HCT116 (cell line): ENCODE results near the gene TMSB10.

Experiments used
- ATF3 ChIP-seq: IDR thresholded peaks from 2 replicates; pipeline ENCODE4 v1.6.1; 2012
- CEBPB ChIP-seq: IDR thresholded peaks from 2 replicates; pipeline ENCODE4 v1.6.1; 2012; ENCODE audit warnings: low read depth
- ELF1 ChIP-seq: IDR thresholded peaks from 2 replicates; pipeline ENCODE4 v1.6.1; 2012; ENCODE audit warnings: low read depth, borderline replicate concordance
- EZH2 ChIP-seq: fragments of 200-600 bp; sonication (generic); IDR thresholded peaks from 2 replicates; pipeline ENCODE4 v1.6.1; 2017; ENCODE audit warnings: antibody characterized with exemption, mixed run types
- POLR2A ChIP-seq: IDR thresholded peaks from 2 replicates; pipeline ENCODE4 v1.7.0; 2011; ENCODE audit warnings: borderline replicate concordance; ENCODE audit not compliant: insufficient read depth, insufficient read length; ENCODE audit errors: extremely low read depth
- REST ChIP-seq: IDR thresholded peaks from 2 replicates; pipeline ENCODE4 v1.6.1; 2012; ENCODE audit warnings: low read depth
- SIN3A ChIP-seq: IDR thresholded peaks from 2 replicates; pipeline ENCODE4 v1.6.1; 2012; ENCODE audit warnings: low read depth
- SRF ChIP-seq: IDR thresholded peaks from 2 replicates; pipeline ENCODE4 v1.6.1; 2012; ENCODE audit warnings: low read depth
- YY1 ChIP-seq: IDR thresholded peaks from 2 replicates; pipeline ENCODE4 v1.6.1; 2011; ENCODE audit warnings: low read length, low read depth, moderate library complexity, mild to moderate bottlenecking; ENCODE audit not compliant: insufficient replicate concordance; ENCODE audit errors: extremely low read depth
- TF ChIP-seq, protein P1 (sequence below), 3 experiments: fragments of 200-600 bp in 1 of 3; sonication (generic) in 1 of 3; IDR thresholded peaks in 2 of 3; conservative IDR thresholded peaks in 1 of 3; 2 replicates each; pipeline ENCODE4 v1.5.1; 2012 to 2017; ENCODE audit warnings: low read depth in 2 of 3, low read length in 2 of 3, antibody characterized with exemption in 1 of 3, borderline replicate concordance in 1 of 3, control low read depth in 1 of 3, mild to moderate bottlenecking in 1 of 3, mixed read lengths in 1 of 3, mixed run types in 1 of 3, moderate library complexity in 1 of 3; ENCODE audit not compliant: insufficient read depth in 1 of 3
- TF ChIP-seq, protein P2 (sequence below): IDR thresholded peaks from 2 replicates; pipeline ENCODE4 v1.6.1; 2012

DNA sequence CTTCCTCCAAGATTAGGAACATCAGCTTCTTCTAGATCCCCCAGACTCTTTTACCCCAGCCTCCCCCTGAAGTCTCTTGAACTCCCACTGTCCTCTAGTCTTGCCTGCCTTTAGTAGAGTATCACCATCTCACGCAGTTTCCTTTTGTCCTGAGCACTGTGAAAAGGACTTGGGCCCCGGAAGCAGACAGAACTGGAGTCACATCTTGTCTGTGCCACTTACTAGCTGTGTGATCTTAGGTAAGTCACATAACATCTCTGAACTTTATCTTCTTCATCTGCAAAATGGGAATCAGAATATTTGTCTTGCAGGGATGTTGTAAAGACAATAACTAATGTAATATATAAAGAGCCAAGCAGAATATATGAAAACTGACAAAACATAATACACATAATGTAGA lies 16.1 kb upstream of the TMSB10 start:
- TF ChIP-seq, protein P1, sequence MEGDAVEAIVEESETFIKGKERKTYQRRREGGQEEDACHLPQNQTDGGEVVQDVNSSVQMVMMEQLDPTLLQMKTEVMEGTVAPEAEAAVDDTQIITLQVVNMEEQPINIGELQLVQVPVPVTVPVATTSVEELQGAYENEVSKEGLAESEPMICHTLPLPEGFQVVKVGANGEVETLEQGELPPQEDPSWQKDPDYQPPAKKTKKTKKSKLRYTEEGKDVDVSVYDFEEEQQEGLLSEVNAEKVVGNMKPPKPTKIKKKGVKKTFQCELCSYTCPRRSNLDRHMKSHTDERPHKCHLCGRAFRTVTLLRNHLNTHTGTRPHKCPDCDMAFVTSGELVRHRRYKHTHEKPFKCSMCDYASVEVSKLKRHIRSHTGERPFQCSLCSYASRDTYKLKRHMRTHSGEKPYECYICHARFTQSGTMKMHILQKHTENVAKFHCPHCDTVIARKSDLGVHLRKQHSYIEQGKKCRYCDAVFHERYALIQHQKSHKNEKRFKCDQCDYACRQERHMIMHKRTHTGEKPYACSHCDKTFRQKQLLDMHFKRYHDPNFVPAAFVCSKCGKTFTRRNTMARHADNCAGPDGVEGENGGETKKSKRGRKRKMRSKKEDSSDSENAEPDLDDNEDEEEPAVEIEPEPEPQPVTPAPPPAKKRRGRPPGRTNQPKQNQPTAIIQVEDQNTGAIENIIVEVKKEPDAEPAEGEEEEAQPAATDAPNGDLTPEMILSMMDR (IDR thresholded peaks at IDR 0.05 in 2 of 3, conservative IDR thresholded peaks at IDR 0.05 in 1 of 3; ENCODE audit: borderline replicate concordance in 1 of 3, insufficient read depth in 1 of 3, low read depth in 2 of 3, low read length in 2 of 3) = no peak
- TF ChIP-seq POLR2A (no peak), REST (no peak), YY1 (no peak), CEBPB (no peak), ELF1 (no peak), ATF3 (no peak), SRF (no peak), SIN3A (no peak), EZH2 (no peak)
- TF ChIP-seq, protein P2, sequence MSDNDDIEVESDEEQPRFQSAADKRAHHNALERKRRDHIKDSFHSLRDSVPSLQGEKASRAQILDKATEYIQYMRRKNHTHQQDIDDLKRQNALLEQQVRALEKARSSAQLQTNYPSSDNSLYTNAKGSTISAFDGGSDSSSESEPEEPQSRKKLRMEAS = no peak
